B cell (primary cell): ENCODE measurements around the gene NFASC.

ENCODE experiments used
- CTCF ChIP-seq: fragments of 200-600 bp; IDR thresholded peaks from one replicate; pipeline ENCODE4 v1.8.0; 2022; ENCODE audit warnings: antibody characterized with exemption, mild to moderate bottlenecking
- EZH2 ChIP-seq: IDR thresholded peaks from 2 replicates; pipeline ENCODE4 v1.6.1; 2012; ENCODE audit warnings: borderline replicate concordance, low read depth, mild to moderate bottlenecking, moderate library complexity, low read length; ENCODE audit not compliant: insufficient read depth, poor library complexity, severe bottlenecking

- TF ChIP-seq CTCF: no peak
- no peak for TF ChIP-seq EZH2
Measured at GRCh38 chr1:205071801-205072200, 201.1 kb downstream of the NFASC start.
